GM18870 (cell line): ENCODE data around the gene SMYD1.

ENCODE experiments used
- ATAC-seq: cut with Tn5 transposase; IDR thresholded peaks from one replicate; pipeline ENCODE4 v1.9.1; 2021; ENCODE audit warnings: moderate library complexity; ENCODE audit not compliant: unreplicated experiment

Gene SMYD1

DNA sequence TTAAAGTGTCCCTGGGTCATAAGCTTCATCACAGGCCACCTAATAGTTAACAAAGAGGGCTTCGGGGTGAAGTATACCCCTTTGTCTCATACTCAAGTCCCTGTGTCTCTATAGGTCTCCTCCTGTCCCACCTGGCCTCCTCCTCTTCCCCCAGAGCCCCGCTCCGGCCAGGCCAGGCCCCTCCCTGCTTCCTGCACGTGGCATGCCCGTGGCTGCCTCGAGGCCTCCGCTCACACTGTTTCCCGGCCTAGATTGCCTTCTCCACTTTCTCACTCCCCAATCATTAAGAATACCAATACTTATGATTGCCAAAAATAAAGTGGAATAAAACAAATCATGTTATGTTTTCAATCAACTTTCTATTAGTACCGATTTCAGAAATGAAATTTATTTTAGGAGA lies 18.8 kb downstream of the SMYD1 start:
- ATAC-seq = no peak

DNA sequence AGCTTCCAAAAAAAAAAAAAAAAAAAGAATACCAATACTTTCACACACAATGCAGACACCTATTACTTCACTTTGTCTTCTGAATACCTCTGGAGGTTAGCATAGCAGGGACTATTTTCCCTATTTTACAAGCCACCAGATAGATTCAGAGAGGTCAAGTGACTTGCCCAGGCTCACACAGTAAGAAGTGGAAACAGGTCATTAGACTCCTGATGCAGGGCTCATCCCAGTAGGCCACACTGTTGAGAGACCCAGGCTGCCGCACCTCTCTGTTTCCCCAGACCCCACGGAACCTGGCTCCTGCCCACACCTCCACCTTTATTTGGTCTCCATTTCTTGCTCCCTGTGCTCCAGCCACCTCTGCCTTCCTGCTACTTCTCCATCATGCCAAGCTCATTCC lies 19.4 kb downstream of the SMYD1 start:
- no peak for ATAC-seq

DNA sequence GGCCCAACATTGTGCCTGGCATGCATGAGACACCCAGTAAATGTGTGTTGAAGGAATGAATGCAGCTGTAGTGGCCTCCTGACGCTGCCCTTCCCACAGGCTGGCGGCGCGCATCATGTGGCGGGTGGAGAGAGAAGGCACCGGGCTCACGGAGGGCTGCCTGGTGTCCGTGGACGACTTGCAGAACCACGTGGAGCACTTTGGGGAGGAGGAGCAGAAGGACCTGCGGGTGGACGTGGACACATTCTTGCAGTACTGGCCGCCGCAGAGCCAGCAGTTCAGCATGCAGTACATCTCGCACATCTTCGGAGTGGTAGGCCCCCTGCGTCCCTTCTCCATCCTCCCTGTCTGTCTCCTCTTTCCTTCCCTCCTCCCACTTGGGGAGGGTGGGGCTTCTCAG lies 20.1 kb downstream of the SMYD1 start:
- ATAC-seq = no peak

DNA sequence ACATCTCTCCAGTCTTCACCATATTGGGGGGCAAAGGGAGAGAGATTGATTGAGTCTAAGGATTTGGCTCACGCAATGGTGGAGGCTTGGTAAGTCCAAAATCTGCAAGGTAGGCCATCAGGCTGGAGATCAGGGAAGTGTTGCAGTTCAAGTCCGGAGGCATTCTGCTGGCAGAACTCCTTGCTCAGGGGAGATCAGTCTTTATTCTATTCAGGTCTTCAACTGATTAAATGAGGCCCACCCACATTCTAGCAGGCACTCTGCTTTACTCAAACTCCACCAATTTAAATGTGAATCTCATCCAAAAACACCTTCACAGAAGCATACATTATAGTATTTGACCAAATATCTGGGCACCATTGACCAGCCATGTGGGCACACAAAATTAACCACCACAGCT lies 21.4 kb downstream of the SMYD1 start:
- no peak for ATAC-seq

DNA sequence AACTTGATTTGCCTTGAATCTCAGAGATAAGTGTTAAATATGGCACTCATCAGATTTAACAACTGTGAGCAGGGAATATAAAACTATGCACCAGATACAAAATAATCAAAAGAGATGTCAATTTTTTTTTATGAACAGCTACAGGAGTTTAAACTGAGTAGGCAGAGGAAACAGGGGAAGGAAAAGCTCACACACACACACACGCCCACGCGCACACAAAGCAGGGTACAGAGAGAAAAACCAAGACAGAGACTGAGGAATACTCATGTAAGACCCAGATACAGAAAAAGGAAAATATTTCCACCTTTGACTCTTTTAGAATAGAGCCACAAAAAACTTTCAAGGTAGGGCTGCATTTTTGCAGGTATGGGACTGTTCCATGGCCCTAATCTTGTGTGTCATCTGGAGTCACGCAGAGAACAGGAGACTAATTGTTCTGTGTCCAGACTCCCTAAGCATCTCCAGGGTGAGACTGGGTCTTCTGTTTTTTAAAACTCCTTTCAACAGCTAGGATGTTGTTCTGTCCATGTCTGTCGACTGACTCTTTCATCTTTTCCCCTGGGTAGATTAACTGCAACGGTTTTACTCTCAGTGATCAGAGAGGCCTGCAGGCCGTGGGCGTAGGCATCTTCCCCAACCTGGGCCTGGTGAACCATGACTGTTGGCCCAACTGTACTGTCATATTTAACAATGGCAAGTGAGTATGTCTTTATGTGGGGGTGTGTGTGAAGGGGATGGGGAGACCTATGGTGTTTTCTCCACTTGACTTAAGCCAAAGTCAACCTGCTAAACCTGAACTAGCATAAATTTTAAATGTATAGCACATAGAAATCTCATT lies 23.0 kb downstream of the SMYD1 start:
- no peak for ATAC-seq

DNA sequence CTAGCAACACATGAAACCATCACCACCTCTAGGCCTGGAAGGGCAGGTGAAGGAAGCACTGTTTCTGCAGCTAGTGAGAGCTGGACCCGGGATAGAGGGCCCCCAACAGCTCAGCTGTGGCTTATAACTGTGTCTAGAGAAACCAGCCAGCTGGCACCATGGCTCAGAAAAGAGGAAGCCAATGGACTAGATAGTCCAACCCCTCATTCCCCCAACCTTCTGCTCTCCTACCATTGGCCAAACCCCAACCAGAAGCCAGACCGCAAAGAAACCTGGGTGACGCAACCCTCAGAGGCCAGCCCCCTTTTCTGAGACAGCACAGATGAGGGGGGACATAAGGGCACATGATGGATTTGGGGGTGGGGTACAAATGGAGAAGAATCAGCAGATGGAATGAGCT lies 24.3 kb downstream of the SMYD1 start:
- ATAC-seq = no peak

DNA sequence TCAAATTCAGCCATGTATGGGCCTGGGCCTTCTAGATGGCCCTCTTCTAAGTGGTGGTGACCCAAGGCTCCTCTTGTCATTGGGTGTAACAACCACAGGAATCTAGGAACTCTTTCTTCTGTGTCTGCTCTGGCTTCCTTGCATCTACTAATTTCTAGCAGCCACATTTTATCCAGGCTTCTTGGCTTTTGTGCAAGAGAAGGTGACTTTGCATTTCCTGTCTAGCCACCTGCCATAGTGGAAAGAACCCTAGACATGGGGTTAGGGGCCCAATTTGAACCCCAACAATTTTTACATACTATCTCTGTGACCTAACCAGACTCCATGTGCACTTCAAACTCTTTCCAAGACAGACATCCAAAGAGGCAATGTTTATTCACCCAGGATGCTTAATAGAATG lies 25.1 kb downstream of the SMYD1 start:
- ATAC-seq = no peak

DNA sequence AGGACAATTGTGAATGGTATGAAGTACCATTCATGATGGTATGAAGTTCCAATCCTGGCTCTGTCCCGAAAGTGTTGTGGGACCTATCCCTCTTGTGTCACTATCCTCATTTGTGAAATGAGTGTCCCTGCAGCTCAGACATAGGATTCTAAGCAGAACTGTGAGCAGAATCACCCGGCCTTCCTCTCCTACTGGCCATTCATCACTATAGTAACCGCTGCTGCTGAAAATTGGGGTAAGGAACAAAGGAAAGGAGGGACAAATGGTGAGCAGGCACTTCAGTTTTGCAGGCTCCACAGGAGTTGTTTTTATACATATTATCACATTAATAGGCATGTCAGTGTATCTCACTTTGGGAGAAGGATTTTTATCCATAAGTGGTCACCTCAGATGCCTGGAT lies 27.4 kb downstream of the SMYD1 start:
- no peak for ATAC-seq

DNA sequence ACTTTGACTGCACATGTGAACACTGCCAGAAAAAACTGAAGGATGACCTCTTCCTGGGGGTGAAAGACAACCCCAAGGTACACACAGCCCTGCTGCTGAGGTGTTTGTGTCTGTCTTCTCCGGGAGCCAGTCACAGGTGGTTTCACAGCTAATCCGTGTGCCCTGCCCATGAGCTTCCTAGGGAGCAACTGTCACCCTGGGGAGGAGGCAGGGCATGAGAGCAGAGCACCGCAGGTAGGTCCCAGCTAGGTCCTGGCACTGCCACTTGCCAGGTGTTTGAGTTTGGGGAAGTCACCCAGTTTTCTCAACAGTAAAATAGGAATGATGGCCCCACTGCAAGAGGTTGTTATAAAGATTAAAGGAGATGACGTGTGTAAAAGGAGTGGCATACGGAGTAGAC lies 29.1 kb downstream of the SMYD1 start:
- no peak for ATAC-seq

DNA sequence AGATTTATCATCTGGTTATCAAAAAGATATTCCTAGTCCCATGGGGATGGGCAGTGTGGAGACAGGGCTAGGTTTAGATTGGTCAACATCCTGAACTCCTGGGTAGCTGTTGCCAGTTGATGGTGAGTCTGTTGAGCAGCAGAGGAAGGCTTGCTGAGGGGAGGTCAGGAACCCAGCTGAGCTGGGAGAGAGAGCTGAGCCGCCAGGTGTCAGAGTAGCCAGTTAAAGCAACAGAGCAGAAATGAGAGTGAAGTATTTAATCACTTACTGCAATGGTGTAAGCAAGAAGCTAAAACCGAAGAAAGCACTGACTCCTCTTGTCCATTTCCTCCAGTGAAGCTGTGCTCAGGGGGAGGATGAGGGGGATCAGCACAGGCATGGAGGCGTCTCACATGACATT lies 29.6 kb downstream of the SMYD1 start:
- no peak for ATAC-seq

DNA sequence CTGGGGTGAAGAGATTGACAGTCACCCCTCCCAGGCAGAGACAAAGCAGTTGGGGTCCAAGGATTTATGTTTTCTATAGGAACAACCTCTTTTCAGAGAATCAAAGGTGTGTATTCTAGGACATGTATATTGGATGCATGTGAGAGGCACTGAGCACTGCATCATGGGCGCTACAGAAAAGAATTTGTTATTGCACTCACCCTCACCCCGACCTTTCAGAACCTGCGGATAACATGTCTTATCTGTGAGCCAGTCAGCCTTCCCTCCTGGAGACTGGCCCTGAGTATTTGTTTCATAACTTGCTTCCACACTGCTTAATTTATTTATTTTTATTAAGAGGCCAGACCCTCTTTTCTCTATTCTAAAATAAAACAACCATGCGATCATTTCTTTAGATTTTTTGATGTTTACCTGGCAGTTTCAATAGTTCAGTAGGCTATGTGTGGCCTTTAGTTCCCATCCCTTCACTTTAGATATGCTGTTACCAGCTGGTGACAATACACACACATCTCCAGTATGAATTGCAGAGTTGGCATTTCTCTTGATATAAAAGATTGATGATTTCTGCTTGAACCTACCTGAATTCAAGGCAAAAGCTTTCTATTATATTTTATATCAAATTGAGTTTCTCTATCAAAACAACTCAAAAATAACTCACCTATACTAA lies 30.4 kb downstream of the SMYD1 start:
- ATAC-seq = no peak

DNA sequence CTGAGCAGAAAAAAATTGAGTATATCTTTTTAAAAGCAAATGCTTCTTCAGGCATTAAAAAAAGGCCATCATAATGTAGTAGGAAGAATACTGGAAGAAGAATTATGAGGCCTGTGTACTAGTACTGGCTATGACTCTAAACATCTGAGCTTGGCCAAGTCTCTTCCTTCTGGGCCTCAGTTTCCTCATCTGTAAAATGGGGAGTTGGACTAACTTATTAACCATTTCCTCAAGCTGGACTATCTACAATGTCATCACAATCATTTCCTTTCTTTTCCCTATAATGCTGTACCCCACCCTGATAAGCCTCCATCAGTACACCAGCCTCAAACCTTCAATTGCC lies 30.9 kb downstream of the SMYD1 start:
- ATAC-seq = no peak

DNA sequence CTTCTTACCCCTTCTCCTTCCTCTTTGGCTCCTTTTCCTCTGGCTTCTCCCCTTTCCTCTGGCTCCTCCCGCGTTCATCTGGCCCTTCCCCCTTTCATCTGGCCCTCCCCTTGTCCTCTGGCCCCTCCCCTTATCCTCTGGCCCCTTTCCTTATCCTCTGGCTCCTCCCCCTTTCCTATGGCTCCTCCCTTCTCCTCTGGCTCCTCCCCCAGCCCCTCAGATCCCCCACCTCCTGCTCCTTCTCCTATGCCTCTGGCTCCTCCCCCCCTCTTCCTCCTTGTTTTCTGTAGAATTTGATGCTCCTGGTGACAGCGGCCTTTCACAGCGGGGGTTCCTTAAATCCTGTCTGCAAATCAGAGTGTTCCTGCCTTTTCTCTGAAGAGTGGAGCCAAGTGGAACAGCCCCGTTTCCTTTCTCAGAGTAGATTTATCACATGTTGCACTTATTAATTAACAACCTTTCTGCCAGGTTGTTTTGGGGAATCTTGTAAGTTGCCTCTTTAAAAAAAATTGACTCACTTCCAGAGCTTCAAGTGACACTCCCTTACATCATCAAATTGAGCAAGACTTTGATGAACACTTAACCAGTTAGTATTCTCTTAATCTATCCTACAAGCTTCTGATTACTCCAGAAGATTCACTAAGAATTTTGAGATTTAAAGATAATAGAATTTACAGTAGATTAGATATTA lies 32.3 kb downstream of the SMYD1 start:
- ATAC-seq = no peak

DNA sequence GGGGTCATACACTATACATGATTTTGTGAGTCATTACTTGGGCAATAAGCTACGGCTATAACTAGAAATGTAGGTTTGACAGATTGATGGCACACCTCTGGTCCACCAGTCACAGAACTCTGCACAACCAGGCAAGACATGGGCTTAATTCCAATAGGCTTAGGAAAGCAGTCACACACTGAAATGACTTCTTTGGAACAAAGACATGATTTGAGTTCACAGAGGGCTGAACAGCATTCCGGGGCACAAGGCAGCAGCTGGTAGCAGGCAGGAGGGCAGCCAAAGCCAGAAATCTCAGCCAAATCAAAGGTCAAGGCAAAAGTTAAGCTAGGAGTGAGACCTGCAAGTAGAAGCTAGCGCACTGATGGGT lies 32.8 kb downstream of the SMYD1 start:
- no peak for ATAC-seq

DNA sequence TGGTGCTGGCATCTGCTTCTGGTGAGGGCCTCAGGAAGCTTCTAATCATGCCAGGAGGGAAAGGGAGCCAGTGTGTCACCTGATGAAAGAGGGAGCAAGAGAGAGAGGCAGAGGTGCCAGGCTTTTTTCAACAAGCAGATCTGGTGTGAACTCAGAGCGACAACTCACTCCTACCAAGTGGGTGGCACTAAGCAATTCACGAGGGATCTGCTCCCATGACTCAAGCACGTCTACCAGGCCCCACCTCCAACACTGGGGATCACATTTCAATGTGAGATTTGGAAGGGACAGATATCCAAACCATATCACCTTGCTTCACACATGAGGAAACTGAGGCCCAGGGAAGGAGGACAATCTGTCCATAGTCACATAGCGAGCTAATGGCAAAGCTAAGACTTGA lies 41.2 kb downstream of the SMYD1 start:
- ATAC-seq = no peak

DNA sequence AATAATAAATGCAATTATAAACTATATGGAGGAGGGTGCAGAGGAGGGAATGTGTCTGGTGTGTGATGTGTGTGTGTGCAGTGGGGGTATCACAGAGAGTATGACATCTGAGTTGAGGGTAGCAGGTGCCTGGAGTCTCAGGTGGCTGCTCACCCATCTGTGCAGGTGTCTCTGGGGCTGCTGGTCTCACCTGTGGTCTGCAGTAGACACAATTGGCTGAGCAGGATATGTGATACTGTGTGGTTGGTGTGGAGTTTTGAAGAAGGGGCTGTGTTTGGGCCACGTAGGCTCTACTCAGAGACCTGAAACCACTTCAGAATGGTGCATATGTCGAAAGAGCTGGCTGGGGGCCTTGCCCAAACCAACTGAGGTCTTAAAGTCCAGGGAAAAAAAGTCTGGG lies 43.2 kb downstream of the SMYD1 start:
- ATAC-seq = no peak

DNA sequence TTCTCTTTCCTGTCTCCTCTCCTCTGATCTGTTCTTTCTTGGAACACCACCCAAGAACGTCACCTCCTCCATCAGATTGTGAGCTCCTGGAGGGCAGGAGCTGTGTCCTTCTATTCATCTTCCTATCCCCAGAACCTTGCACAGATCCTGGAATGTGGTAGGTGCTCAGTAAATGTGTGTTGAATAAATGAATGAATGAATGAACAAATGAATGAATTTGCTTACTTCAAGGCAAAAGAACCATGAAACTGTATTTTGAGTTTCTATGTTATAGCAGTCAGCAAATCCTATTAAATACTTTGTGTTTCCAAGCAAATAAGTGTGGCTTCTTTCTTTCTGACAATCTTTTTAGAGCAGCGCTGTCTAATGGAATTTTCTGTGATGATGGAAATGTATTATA lies 45.4 kb downstream of the SMYD1 start:
- ATAC-seq = no peak

DNA sequence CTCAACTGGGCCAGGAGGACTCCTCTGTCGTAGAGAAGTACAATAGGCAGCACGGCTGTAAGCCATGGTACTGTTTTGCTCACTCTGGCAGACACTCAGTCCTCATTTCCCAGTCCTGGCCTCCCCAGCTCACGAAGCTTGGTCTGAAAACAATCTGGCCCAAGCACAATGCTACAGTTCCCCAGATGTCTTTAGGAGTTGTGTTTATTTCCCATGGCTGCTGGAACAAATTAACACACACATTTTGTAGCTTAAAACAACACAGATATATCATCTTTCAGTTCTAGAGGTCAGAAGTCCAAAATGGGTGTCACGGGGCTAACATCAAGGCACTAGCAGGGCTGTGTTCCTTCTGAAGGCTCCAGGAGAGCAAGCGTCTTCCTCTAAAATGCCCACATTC lies 47.3 kb downstream of the SMYD1 start:
- no peak for ATAC-seq

DNA sequence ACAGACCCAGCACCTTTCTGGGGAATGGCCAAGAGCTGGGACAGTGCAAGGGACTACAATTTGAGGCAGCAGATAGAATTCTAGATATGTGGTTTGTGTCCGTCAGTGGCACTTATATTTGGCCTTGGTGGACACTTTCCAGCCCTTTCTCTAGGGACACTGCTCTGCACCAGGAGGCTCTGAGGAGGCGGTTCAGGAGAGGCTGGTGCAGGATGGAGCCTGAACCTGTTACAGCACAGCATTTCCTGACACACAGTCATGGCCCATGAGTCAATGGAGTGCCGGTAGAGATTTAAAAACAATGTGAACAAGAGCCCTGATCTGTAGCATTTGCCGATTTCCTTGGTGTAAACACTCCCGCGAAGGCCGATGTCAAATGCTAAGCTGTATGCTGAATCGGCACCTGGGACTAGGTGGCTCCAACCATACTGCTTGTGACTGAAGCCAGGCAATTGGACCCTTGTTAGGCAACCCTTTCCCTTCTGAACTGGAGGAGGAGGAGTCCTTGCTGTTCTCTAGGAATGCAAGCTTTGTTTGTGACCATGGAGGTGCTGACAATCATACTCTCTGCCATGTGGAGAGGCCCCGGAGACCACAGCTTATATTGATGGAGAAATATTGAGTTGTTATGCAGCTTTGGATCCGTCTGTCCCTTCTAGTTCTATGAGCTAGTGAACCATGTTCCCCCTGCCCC lies 48.3 kb downstream of the SMYD1 start:
- no peak for ATAC-seq

DNA sequence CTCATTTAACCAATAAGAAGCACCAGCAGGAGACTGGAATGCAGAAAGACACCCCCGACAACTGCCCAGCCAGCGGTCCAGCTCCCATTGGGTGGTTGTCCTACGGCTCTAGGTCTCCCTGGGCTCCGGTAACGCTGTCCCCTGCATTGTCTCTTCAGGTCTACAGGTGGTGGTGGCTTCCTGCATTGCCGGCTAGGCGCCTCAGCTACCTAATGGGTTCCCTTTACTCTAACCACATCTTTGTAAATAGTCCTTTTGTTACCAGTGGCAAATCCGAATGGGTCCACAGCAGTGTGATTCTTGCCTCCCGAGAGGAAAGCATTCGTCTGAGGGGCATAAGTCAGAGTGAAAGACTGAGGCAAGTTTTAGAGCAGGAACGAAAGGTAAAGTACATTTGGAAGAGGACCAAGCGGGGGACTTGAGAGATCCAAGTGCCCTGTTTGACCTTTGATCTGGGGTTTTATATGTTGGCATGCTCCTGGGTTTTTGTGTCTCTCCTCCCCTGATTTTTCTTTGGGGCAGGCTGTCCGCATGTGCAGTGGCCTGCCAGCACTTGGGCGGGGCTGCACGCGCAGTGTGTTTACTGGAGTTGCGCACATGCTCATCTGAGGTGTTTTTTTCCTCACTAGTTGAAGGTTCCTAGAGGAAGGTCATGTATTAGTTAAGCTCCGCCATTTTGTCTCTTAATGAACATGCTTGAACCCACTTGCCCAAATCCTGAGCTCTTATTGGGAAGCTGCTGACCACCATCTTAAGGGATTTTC lies 49.2 kb downstream of the SMYD1 start:
- no peak for ATAC-seq

DNA sequence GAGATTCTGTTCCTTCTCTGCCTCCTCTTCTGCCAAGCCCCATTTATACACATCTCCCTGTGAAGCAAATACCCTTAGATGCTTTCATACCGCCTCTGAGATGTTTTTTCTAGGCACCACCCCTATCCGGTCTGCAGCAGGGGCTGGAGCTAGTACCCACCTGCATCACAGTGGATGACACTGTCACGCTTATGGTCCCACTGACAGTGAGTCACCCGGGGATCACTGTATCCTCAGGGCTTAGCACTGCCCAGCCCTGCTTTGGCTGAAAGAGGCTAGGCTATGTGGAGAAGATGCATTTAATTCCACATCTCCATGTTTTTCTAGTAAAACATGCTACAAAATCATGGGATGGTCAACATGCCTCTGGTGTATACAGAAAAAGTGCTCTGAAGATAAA lies 50.3 kb downstream of the SMYD1 start:
- ATAC-seq = no peak
